ENCODE results near the gene PDE4D. TPM values are rescaled to one million over a fixed set of nuclear protein-coding genes. Genes with fewer than 3 reads are reported as not detected.

The PDE4D gene
- total RNA-seq, 1 donor from 2014 or later = 6.8 TPM

GRCh38 chr5:59123595-59124561, 769.6 kb downstream of the PDE4D start:
- FAIRE-seq = no peak
- no peak for DNase-seq (ENCODE audit: low read depth)
- Histone ChIP-seq H3K36me3 (ENCODE audit: control insufficient read depth, insufficient read depth, low read length) (no peaks in the 10 kb centered on the region), H3K4me3 (ENCODE audit: low read depth, low read length) (no peak overlapping the region), H3K27me3 (ENCODE audit: control insufficient read depth, insufficient read depth, low read length) (no peaks in the 10 kb centered on the region)
- TF ChIP-seq CTCF (IDR thresholded peaks at IDR 0.05; ENCODE audit: insufficient read depth, low read length, severe bottlenecking) = no peak

- Histone ChIP-seq H3K36me3 (ENCODE audit: control insufficient read depth, insufficient read depth, low read length) (no peaks in the 10 kb centered on the region), H3K4me3 (ENCODE audit: low read depth, low read length) (no peak overlapping the region), H3K27me3 (ENCODE audit: control insufficient read depth, insufficient read depth, low read length) (no peaks in the 10 kb centered on the region)
- FAIRE-seq (no peak), DNase-seq (ENCODE audit: low read depth) (no peak)
- TF ChIP-seq CTCF (IDR thresholded peaks at IDR 0.05; ENCODE audit: insufficient read depth, low read length, severe bottlenecking) = no peak
These were observed 774.0 kb downstream of the PDE4D start for GRCh38 chr5:59119480-59119879.

- H3K4me3 ChIP-seq (ENCODE audit: low read depth, low read length) = no peak overlapping the region
- H3K36me3 ChIP-seq (ENCODE audit: control insufficient read depth, insufficient read depth, low read length) = no peaks in the 10 kb centered on the region
- H3K27me3 ChIP-seq (ENCODE audit: control insufficient read depth, insufficient read depth, low read length) = no peaks in the 10 kb centered on the region
- DNase-seq (ENCODE audit: low read depth) (no peak), FAIRE-seq (no peak)
- no peak for TF ChIP-seq CTCF (IDR thresholded peaks at IDR 0.05; ENCODE audit: insufficient read depth, low read length, severe bottlenecking)
These were observed 776.2 kb downstream of the PDE4D start for GRCh38 chr5:59117320-59117719.

GRCh38 chr5:59116231-59116865, 777.2 kb downstream of the PDE4D start:
- peak; percentile 87 for FAIRE-seq
- DNase-seq (ENCODE audit: low read depth) = peak; percentile 84
- H3K27me3 ChIP-seq (ENCODE audit: control insufficient read depth, insufficient read depth, low read length) = no peaks in the 10 kb centered on the region
- TF ChIP-seq CTCF (IDR thresholded peaks at IDR 0.05; ENCODE audit: insufficient read depth, low read length, severe bottlenecking) = no peak
- H3K36me3 ChIP-seq (ENCODE audit: control insufficient read depth, insufficient read depth, low read length) = no peaks in the 10 kb centered on the region
- no peak overlapping the region for H3K4me3 ChIP-seq (ENCODE audit: low read depth, low read length)

GRCh38 chr5:59115345-59115744, 778.2 kb downstream of the PDE4D start:
- FAIRE-seq (no peak), DNase-seq (ENCODE audit: low read depth) (peak; percentile 49)
- TF ChIP-seq CTCF (IDR thresholded peaks at IDR 0.05; ENCODE audit: insufficient read depth, low read length, severe bottlenecking) = no peak
- Histone ChIP-seq H3K27me3 (ENCODE audit: control insufficient read depth, insufficient read depth, low read length) (no peaks in the 10 kb centered on the region), H3K4me3 (ENCODE audit: low read depth, low read length) (no peak overlapping the region), H3K36me3 (ENCODE audit: control insufficient read depth, insufficient read depth, low read length) (no peaks in the 10 kb centered on the region)

All from bronchial epithelial cell (primary cell).